ENCODE data around the gene OSBPL10. TPM values are rescaled to one million over a fixed set of nuclear protein-coding genes. Genes with fewer than 3 reads are reported as not detected.
A peak's percentile ranks its signal among the peaks of the same experiment; 100 is the strongest.

OSBPL10 gene
- total RNA-seq, 1 donor from 2014 or later = 20.5 TPM

DNA sequence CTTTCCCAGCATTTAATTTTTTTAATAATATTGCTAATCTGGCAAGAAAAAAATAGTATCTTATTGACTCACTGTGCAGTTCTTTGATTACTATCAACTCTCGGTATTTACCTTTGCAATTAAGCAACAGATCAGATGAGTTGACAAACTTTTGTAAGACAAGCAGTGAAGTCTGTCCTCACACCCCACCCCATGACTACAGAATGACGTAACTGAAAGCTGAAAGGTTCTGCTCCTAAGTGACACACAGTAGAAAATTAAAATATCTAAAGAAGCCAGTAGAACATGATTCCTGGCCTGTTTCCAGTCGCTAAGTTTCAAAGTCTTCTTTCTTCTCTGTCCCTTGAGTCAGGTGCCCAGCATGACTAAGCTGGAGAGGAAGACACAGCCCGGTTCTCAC lies 312.8 kb downstream of the OSBPL10 start:
- no peaks in the 10 kb centered on the region for H3K27me3 ChIP-seq (ENCODE audit: control insufficient read depth, insufficient read depth, low read length)
- TF ChIP-seq, protein P1, sequence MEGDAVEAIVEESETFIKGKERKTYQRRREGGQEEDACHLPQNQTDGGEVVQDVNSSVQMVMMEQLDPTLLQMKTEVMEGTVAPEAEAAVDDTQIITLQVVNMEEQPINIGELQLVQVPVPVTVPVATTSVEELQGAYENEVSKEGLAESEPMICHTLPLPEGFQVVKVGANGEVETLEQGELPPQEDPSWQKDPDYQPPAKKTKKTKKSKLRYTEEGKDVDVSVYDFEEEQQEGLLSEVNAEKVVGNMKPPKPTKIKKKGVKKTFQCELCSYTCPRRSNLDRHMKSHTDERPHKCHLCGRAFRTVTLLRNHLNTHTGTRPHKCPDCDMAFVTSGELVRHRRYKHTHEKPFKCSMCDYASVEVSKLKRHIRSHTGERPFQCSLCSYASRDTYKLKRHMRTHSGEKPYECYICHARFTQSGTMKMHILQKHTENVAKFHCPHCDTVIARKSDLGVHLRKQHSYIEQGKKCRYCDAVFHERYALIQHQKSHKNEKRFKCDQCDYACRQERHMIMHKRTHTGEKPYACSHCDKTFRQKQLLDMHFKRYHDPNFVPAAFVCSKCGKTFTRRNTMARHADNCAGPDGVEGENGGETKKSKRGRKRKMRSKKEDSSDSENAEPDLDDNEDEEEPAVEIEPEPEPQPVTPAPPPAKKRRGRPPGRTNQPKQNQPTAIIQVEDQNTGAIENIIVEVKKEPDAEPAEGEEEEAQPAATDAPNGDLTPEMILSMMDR (IDR thresholded peaks at IDR 0.05; ENCODE audit: insufficient read depth, low read length, severe bottlenecking) = no peak
- no peak overlapping the region for H3K4me3 ChIP-seq (ENCODE audit: low read depth, low read length)
- peaks cover 11% of the 10 kb centered on the region for H3K36me3 ChIP-seq (ENCODE audit: control insufficient read depth, insufficient read depth, low read length)
- FAIRE-seq = no peak
- peak; percentile 78 for DNase-seq (ENCODE audit: low read depth)

- DNase-seq (ENCODE audit: low read depth) = no peak
- TF ChIP-seq, protein P1 (IDR thresholded peaks at IDR 0.05; ENCODE audit: insufficient read depth, low read length, severe bottlenecking) = no peak
- Histone ChIP-seq H3K27me3 (ENCODE audit: control insufficient read depth, insufficient read depth, low read length) (no peaks in the 10 kb centered on the region), H3K4me3 (ENCODE audit: low read depth, low read length) (no peak overlapping the region), H3K36me3 (ENCODE audit: control insufficient read depth, insufficient read depth, low read length) (peaks cover 11% of the 10 kb centered on the region)
- no peak for FAIRE-seq
These were observed 313.5 kb downstream of the OSBPL10 start for GRCh38 chr3:31667582-31667981.

GRCh38 chr3:31664031-31664430 lies 317.0 kb downstream of the OSBPL10 start:
- peaks cover 3% of the 10 kb centered on the region for H3K36me3 ChIP-seq (ENCODE audit: control insufficient read depth, insufficient read depth, low read length)

DNA sequence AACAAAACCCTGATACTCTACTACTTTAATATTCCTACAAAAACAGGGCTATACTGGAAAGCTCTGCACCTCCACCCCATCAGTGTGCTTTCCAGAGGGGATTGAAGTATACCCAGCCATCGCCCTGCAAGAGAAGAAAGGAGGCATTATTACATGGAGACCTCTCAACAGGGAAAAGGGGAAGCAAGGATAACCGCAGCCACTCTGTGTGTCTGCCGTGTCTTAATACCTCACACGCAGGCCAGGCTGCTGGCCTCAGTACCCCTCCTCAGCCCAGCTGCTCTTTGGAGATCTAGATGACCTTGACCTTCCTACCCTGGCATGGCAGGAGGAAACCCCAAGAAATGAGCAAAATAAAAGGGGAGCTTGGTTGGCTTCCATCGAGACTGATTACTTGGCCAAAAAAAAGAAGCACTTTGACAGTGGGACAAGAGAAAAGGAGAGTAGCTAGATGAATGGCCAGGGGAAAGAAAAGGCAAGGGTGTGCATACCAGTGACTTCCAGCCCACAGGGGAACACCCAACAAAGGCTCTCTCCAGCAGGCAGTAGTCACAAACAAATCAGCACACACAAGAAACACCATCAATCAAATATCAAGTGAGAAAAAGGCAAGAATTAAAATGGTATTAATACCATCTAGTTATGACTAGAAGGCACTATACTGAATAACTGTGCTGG lies 318.9 kb downstream of the OSBPL10 start:
- Histone ChIP-seq H3K4me3 (ENCODE audit: low read depth, low read length) (no peak overlapping the region), H3K27me3 (ENCODE audit: control insufficient read depth, insufficient read depth, low read length) (no peaks in the 10 kb centered on the region), H3K36me3 (ENCODE audit: control insufficient read depth, insufficient read depth, low read length) (peaks cover 3% of the 10 kb centered on the region)
- FAIRE-seq = no peak
- DNase-seq (ENCODE audit: low read depth) = no peak
- TF ChIP-seq, protein P1 (IDR thresholded peaks at IDR 0.05; ENCODE audit: insufficient read depth, low read length, severe bottlenecking) = no peak

More at GRCh38 chr3:31664031-31664430, 317.0 kb downstream of the OSBPL10 start:
- Histone ChIP-seq H3K27me3 (ENCODE audit: control insufficient read depth, insufficient read depth, low read length) (no peaks in the 10 kb centered on the region), H3K4me3 (ENCODE audit: low read depth, low read length) (no peak overlapping the region)
- FAIRE-seq (no peak), DNase-seq (ENCODE audit: low read depth) (no peak)
- TF ChIP-seq, protein P1 (IDR thresholded peaks at IDR 0.05; ENCODE audit: insufficient read depth, low read length, severe bottlenecking) = no peak

DNA sequence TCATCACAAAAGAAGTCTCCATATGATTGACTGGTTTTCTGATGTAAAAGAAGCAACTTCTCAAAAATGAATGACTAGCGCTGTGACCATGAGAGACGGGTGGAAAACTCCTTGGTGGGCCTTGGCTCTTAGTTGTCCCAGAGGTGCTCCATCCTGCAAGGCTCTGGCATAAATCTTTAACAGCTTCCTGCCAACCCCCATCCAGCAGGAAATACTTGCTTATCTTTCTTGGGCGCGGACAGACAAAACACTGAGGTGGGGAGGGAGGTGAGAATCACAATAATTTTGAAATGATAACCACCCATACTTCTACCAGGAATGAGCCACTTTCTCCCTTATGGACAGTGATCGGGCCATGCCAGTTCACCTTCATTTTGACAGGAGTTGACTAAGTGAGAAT lies 319.8 kb downstream of the OSBPL10 start:
- no peak for FAIRE-seq
- no peaks in the 10 kb centered on the region for H3K27me3 ChIP-seq (ENCODE audit: control insufficient read depth, insufficient read depth, low read length)
- TF ChIP-seq, protein P1 (IDR thresholded peaks at IDR 0.05; ENCODE audit: insufficient read depth, low read length, severe bottlenecking) = no peak
- no peak overlapping the region for H3K4me3 ChIP-seq (ENCODE audit: low read depth, low read length)
- no peak for DNase-seq (ENCODE audit: low read depth)
- peaks cover 1% of the 10 kb centered on the region for H3K36me3 ChIP-seq (ENCODE audit: control insufficient read depth, insufficient read depth, low read length)

- FAIRE-seq = no peak
- no peaks in the 10 kb centered on the region for H3K27me3 ChIP-seq (ENCODE audit: control insufficient read depth, insufficient read depth, low read length)
- no peaks in the 10 kb centered on the region for H3K36me3 ChIP-seq (ENCODE audit: control insufficient read depth, insufficient read depth, low read length)
- DNase-seq (ENCODE audit: low read depth) = no peak
- H3K4me3 ChIP-seq (ENCODE audit: low read depth, low read length) = no peak overlapping the region
- TF ChIP-seq, protein P1 (IDR thresholded peaks at IDR 0.05; ENCODE audit: insufficient read depth, low read length, severe bottlenecking) = no peak
These were observed 321.8 kb downstream of the OSBPL10 start for GRCh38 chr3:31659246-31659645.
